Stomach (tissue), 4 donors: ENCODE data around the gene WNK2.

Source experiments
- POLR2A ChIP-seq, 4 donors: fragments of 450-650 bp; IDR thresholded peaks; one replicate each; pipeline ENCODE4 v1.6.1; 2016; ENCODE audit warnings: antibody characterized with exemption in 4 of 4, control low read depth in 2 of 4, mild to moderate bottlenecking in 1 of 4, moderate library complexity in 1 of 4
- TF ChIP-seq, protein P1 (sequence below), 7 experiments: fragments of 450-650 bp in 4 of 7; fragments of 200-600 bp in 3 of 7; sonication (generic) in 3 of 7; IDR thresholded peaks; one replicate each; pipeline ENCODE4 v1.5.1; 2016 to 2019; ENCODE audit warnings: antibody characterized with exemption in 7 of 7, control low read depth in 2 of 7, mild to moderate bottlenecking in 1 of 7

DNA sequence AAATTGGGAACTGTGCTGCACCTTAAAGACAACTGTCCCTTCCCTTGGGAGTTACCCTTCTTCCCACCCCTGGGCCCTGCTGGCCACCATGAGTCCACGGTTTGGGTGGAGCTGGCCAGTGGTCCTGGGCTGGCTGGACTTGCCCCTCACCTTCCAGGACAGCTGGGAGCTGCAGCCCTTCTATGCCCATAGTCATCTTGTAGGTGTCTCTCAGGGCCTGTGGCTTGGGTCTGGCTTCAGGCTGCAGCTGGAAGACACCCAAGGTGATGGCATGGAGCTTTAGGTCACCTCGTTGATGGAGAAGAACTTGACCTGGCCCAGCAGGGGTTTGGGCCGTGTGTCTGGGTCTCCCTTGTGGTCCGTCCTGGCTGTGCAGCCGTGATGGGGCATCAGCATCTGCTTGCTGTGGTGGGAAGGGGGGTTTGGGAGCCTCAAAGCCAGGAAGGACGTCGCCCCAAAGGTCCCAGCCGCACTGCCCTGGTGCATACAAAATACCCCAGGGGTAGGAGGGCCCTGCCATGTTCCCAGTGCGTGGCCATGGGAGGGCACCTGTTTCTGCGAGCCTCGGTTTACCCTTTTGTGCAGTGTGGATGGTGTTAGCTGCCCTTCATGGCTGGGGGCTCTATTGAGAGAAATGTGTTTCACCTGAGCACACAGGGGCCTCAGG, 8.9 kb downstream of the WNK2 start:
- TF ChIP-seq, protein P1, sequence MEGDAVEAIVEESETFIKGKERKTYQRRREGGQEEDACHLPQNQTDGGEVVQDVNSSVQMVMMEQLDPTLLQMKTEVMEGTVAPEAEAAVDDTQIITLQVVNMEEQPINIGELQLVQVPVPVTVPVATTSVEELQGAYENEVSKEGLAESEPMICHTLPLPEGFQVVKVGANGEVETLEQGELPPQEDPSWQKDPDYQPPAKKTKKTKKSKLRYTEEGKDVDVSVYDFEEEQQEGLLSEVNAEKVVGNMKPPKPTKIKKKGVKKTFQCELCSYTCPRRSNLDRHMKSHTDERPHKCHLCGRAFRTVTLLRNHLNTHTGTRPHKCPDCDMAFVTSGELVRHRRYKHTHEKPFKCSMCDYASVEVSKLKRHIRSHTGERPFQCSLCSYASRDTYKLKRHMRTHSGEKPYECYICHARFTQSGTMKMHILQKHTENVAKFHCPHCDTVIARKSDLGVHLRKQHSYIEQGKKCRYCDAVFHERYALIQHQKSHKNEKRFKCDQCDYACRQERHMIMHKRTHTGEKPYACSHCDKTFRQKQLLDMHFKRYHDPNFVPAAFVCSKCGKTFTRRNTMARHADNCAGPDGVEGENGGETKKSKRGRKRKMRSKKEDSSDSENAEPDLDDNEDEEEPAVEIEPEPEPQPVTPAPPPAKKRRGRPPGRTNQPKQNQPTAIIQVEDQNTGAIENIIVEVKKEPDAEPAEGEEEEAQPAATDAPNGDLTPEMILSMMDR (IDR thresholded peaks at IDR 0.05), result no peak
- TF ChIP-seq POLR2A (IDR thresholded peaks at IDR 0.05), result no peak
